ENCODE measurements around the gene CALR3.

DNA sequence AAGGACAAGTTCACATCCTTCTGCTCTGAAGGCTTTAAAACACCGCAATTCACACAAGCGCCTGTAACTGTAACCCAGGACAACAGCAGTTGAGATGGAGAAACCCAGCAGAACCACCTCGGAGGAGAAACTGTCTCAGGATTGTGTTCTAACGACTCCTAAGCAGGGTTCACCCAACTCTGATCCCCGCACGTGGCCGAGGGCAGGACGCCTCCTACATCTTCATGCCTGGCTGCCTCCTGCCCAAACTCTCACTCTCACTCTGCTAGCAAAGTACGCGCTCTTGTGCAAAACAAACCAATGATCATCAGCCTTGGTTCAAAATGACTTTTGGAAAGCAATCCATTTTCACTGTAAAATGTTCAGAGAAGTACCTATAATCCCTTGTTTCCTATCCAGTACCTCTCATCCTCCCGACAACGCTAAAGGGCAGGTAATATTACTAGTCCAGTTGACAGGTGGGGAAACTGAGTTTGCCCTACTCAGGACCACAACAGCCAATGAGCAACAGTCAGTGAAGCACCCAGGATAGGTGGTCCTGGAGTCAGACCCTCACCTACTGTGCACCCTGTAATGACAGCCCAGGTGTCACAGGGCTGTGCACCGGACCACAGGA, 49.8 kb downstream of the CALR3 start:
- TF ChIP-seq, protein P1, sequence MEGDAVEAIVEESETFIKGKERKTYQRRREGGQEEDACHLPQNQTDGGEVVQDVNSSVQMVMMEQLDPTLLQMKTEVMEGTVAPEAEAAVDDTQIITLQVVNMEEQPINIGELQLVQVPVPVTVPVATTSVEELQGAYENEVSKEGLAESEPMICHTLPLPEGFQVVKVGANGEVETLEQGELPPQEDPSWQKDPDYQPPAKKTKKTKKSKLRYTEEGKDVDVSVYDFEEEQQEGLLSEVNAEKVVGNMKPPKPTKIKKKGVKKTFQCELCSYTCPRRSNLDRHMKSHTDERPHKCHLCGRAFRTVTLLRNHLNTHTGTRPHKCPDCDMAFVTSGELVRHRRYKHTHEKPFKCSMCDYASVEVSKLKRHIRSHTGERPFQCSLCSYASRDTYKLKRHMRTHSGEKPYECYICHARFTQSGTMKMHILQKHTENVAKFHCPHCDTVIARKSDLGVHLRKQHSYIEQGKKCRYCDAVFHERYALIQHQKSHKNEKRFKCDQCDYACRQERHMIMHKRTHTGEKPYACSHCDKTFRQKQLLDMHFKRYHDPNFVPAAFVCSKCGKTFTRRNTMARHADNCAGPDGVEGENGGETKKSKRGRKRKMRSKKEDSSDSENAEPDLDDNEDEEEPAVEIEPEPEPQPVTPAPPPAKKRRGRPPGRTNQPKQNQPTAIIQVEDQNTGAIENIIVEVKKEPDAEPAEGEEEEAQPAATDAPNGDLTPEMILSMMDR (IDR thresholded peaks at IDR 0.05; ENCODE audit: poor library complexity), result no peak
- TF ChIP-seq EZH2 (IDR thresholded peaks at IDR 0.05; ENCODE audit: borderline replicate concordance), result no peak
